ENCODE measurements around the gene MTMR8.

DNA sequence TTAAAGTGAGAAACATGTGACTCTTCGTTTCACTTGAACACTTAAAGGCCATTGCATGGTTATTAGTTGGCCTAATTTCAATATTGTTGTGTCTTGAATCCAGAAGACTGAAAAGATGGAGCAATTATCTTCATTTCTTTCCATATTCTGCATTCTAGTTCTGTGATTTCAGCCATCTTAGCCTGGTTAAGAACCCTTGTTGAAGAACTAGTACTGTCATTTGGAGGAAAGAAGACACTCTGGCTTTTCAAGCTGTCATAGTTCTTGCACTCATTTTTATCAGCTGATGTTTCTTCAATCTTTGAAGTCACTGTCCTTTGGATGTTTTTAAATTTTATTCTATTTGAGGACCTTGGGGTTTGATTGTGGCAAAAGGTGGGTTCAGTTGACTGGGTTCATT lies 81.6 kb downstream of the MTMR8 start:
- TF ChIP-seq, protein P1, sequence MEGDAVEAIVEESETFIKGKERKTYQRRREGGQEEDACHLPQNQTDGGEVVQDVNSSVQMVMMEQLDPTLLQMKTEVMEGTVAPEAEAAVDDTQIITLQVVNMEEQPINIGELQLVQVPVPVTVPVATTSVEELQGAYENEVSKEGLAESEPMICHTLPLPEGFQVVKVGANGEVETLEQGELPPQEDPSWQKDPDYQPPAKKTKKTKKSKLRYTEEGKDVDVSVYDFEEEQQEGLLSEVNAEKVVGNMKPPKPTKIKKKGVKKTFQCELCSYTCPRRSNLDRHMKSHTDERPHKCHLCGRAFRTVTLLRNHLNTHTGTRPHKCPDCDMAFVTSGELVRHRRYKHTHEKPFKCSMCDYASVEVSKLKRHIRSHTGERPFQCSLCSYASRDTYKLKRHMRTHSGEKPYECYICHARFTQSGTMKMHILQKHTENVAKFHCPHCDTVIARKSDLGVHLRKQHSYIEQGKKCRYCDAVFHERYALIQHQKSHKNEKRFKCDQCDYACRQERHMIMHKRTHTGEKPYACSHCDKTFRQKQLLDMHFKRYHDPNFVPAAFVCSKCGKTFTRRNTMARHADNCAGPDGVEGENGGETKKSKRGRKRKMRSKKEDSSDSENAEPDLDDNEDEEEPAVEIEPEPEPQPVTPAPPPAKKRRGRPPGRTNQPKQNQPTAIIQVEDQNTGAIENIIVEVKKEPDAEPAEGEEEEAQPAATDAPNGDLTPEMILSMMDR (IDR thresholded peaks at IDR 0.05), result no peak
- TF ChIP-seq POLR2A (IDR thresholded peaks at IDR 0.05), result no peak
